GM10266 (cell line): Measurements from ENCODE around the gene ID2.

Source experiments
- DNase-seq: peaks from one replicate; pipeline ENCODE4 v3.0.0; 2012; ENCODE audit errors: extremely low spot score
- CTCF ChIP-seq: IDR thresholded peaks from 2 replicates; pipeline ENCODE4 v1.5.1; 2012; ENCODE audit warnings: mild to moderate bottlenecking, low read depth; ENCODE audit not compliant: control insufficient read depth, insufficient read depth; ENCODE audit errors: missing control alignments

Gene ID2

GRCh38 chr2:8643250-8643995 lies 38.4 kb upstream of the ID2 start:
- TF ChIP-seq CTCF: no peak
- DNase-seq: no peak

DNA sequence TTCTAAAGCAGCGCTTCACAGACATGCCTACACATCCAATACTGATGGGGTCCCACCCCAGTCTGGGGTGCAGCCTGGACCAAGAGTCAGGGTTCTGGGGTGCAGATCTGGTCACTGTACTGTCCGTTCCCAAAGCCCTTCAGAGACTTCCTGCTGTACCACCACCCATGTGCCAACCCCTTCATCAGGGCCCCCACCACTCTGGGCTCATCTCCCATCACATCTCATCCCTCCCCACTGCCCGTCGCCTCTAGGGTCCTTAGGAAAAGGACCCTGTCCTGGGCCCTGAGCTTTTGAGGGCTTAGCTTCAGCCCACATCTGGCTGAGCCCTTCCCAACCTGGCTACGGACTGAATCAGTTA lies 37.9 kb upstream of the ID2 start:
- no peak for DNase-seq
- TF ChIP-seq CTCF: no peak

DNA sequence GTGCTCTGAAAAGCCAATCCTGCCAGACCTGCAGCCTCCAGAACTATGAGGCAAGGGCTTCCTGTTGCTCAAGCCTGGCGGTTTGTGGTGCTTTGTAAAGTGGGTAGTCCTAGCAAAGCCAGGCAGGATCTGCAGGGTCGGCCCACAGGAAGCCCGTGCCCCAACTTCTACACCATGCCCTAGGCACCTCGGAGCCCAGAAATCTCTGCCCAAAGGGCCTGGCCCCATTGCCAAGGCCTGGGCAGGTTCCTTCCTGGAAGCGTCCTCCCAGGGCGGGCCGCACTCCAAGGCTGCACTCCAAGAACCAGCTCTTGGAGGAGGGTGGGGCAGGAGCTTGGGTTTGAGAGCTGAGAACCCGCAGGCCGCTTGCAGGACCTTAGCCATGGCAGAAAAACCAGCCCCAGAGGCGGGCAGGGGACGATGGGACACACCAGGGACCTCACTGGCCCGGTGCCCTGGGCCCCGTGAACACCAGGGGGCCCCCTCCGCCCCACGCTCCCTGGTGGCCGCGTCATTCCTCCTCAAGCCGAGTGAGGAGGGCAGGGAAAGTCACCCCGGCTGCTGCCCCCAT lies 37.2 kb upstream of the ID2 start:
- TF ChIP-seq CTCF: no peak
- no peak for DNase-seq

GRCh38 chr2:8645176-8645831 lies 36.6 kb upstream of the ID2 start:
- TF ChIP-seq CTCF: no peak
- no peak for DNase-seq

- DNase-seq: no peak
- no peak for TF ChIP-seq CTCF
These were observed 35.0 kb upstream of the ID2 start for GRCh38 chr2:8646731-8647461.

- DNase-seq: no peak
- TF ChIP-seq CTCF: no peak
These were observed 34.4 kb upstream of the ID2 start for GRCh38 chr2:8647462-8647857.
